ENCODE data around the gene KMT2B. TPM values are rescaled to one million over a fixed set of nuclear protein-coding genes. Genes with fewer than 3 reads are reported as not detected.
A peak's percentile ranks its signal among the peaks of the same experiment; 100 is the strongest.

The KMT2B gene
- total RNA-seq, 1 experiment from 2014 or later, result 65.3 TPM

DNA sequence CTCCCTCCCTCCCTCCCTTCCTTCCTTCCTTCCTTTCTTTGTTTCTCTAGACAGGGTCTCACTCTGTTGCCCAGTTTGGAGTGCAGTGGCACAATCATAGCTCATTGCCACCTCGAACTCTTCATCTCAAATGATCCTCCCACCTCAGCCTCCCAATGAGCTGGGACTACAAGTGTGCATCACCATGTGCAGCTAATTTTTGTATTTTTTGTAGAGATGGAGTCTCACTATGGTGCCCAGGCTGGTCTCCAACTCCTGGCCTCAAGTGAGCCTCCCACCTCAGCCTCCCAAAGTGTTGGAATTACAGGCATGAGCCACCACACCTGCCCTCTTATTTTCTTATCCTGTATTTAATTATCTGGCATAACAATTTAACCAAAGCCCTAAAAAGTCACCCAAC is 47.1 kb upstream of the KMT2B start:
- intact Hi-C loops (cut with micrococcal nuclease; ENCODE audit: unreplicated experiment), result no loop called here
- H3K36me3 Mint-ChIP-seq (ENCODE audit: insufficient read depth, unreplicated experiment), result peaks cover 4% of the 10 kb centered on the region
- no peak overlapping the region for H3K4me3 Mint-ChIP-seq (ENCODE audit: low read depth, unreplicated experiment)
- H3K9me3 Mint-ChIP-seq (ENCODE audit: low read depth, unreplicated experiment), result no peaks in the 10 kb centered on the region
- peaks cover 19% of the 10 kb centered on the region for H3K4me1 Mint-ChIP-seq (ENCODE audit: low read depth, unreplicated experiment)
- no peak overlapping the region for H3K27ac Mint-ChIP-seq (ENCODE audit: unreplicated experiment)
- BruUV-seq (replicated peaks), result no TSS peak
- peaks cover 81% of the 10 kb centered on the region for H3K27me3 Mint-ChIP-seq (ENCODE audit: unreplicated experiment)
- TF ChIP-seq, protein P1, sequence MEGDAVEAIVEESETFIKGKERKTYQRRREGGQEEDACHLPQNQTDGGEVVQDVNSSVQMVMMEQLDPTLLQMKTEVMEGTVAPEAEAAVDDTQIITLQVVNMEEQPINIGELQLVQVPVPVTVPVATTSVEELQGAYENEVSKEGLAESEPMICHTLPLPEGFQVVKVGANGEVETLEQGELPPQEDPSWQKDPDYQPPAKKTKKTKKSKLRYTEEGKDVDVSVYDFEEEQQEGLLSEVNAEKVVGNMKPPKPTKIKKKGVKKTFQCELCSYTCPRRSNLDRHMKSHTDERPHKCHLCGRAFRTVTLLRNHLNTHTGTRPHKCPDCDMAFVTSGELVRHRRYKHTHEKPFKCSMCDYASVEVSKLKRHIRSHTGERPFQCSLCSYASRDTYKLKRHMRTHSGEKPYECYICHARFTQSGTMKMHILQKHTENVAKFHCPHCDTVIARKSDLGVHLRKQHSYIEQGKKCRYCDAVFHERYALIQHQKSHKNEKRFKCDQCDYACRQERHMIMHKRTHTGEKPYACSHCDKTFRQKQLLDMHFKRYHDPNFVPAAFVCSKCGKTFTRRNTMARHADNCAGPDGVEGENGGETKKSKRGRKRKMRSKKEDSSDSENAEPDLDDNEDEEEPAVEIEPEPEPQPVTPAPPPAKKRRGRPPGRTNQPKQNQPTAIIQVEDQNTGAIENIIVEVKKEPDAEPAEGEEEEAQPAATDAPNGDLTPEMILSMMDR (IDR thresholded peaks at IDR 0.05; ENCODE audit: unreplicated experiment), result no peak
- CTCF ChIA-PET, result interaction anchor here (0.6 kb wide), 1 partner anchor 24 kb away, joined by 7 read pairs; no protein-coding TSS in a partner anchor
- DNase-seq, result no peak

DNA sequence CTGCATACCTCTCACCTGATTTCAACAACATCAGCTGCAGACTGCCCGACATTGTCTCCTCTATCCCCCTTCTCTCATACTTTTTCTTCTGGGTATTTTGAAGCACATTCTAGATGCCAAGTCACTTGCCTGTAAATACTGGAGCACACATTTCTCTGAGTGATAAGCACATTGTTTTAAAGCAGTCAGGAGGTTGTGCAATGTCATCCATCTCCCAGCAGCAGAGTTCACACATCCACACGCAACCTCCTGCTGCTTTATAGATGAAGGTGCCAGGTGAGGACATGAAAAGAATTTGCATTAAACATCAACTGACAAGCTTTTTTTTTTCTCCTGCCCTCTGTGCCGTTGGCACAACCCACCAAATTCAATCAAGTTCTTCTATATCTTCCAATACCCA is 46.0 kb upstream of the KMT2B start:
- TF ChIP-seq, protein P1 (IDR thresholded peaks at IDR 0.05; ENCODE audit: unreplicated experiment), result no peak
- BruUV-seq (replicated peaks), result no TSS peak
- H3K36me3 Mint-ChIP-seq (ENCODE audit: insufficient read depth, unreplicated experiment), result no peaks in the 10 kb centered on the region
- H3K9me3 Mint-ChIP-seq (ENCODE audit: low read depth, unreplicated experiment), result no peaks in the 10 kb centered on the region
- peaks cover 80% of the 10 kb centered on the region for H3K27me3 Mint-ChIP-seq (ENCODE audit: unreplicated experiment)
- DNase-seq, result no peak
- H3K4me3 Mint-ChIP-seq (ENCODE audit: low read depth, unreplicated experiment), result no peak overlapping the region
- CTCF ChIA-PET, result interaction anchor here (0.9 kb wide), 1 partner anchor 59 kb away, joined by 3 read pairs; the partner anchor contains the start of gene HAUS5
- H3K27ac Mint-ChIP-seq (ENCODE audit: unreplicated experiment), result no peak overlapping the region
- intact Hi-C loops (cut with micrococcal nuclease; ENCODE audit: unreplicated experiment), result no loop called here
- H3K4me1 Mint-ChIP-seq (ENCODE audit: low read depth, unreplicated experiment), result peaks cover 19% of the 10 kb centered on the region

DNA sequence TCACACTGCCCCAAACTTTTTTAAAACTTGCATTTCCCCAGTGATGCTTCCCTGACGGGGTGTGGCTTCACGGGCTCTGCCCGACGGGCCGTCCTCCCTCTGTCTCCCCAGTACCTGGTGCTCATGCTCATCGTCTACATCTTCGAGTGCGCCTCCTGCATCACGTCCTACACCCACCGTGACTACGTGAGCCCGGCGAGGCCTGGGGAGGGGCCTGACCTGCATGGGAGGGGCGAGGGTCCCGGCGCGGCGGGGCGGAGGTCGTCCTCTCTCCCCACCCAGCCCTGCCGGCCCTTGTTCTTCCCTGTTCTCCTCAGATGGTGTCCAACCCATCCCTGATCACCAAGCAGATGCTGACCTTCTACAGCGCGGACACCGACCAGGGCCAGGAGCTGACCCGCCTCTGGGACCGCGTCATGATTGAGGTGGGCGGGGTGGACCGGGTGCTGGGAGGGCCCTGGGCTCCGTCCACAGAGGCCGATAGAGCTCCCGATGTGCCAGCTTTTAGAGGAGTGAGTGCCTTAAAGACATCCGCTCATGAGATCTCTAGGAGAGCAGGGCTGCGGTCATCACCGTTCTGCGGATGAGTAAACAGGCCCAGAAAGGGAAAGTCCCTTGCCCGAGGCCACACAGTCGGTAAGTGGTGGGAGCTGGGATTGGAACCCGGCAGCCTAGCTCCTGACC is 44.5 kb upstream of the KMT2B start:
- Mint-ChIP-seq H3K27ac (ENCODE audit: unreplicated experiment) (no peak overlapping the region), H3K36me3 (ENCODE audit: insufficient read depth, unreplicated experiment) (no peaks in the 10 kb centered on the region), H3K4me1 (ENCODE audit: low read depth, unreplicated experiment) (peaks cover 19% of the 10 kb centered on the region), H3K27me3 (ENCODE audit: unreplicated experiment) (peaks cover 69% of the 10 kb centered on the region), H3K4me3 (ENCODE audit: low read depth, unreplicated experiment) (peak overlapping the region; percentile 77), H3K9me3 (ENCODE audit: low read depth, unreplicated experiment) (no peaks in the 10 kb centered on the region)
- peak; percentile 74 for DNase-seq
- intact Hi-C loops (cut with micrococcal nuclease; ENCODE audit: unreplicated experiment), result no loop called here
- BruUV-seq (replicated peaks), result no TSS peak
- CTCF ChIA-PET, result interaction anchor here (0.8 to 1.1 kb wide), 2 partner anchors 29 to 163 kb away, joined by 3 to 4 read pairs; no protein-coding TSS in a partner anchor
- TF ChIP-seq, protein P1 (IDR thresholded peaks at IDR 0.05; ENCODE audit: unreplicated experiment), result no peak

DNA sequence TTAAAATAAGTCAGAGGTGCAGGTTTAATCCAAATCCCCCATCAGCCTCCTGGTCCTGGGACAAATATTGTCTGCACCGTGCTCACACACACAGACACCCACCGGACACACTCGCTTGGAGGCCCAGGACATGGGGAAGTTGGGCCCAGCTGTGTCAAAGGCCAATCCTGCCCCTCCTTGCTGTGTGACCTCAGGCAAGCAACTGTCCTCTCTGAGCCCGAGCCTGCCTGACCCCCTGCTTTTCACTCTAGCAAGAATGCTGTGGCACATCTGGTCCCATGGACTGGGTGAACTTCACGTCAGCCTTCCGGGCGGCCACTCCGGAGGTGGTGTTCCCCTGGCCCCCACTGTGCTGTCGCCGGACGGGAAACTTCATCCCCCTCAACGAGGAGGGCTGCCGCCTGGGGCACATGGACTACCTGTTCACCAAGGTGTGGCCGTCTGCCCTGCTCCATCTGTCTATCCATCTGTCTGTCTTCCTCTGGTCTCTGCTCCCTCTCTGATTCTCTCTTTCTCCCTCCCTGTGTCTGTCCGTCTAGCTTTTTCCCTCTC is 42.1 kb upstream of the KMT2B start:
- peaks cover 9% of the 10 kb centered on the region for H3K4me1 Mint-ChIP-seq (ENCODE audit: low read depth, unreplicated experiment)
- TF ChIP-seq, protein P1 (IDR thresholded peaks at IDR 0.05; ENCODE audit: unreplicated experiment), result no peak

More for the DNA sequence above, 42.1 kb upstream of the KMT2B start:
- no peaks in the 10 kb centered on the region for H3K36me3 Mint-ChIP-seq (ENCODE audit: insufficient read depth, unreplicated experiment)
- intact Hi-C loops (cut with micrococcal nuclease; ENCODE audit: unreplicated experiment), result no loop called here
- no peak for DNase-seq
- no peaks in the 10 kb centered on the region for H3K9me3 Mint-ChIP-seq (ENCODE audit: low read depth, unreplicated experiment)
- CTCF ChIA-PET, result no interaction called here
- no peak overlapping the region for H3K27ac Mint-ChIP-seq (ENCODE audit: unreplicated experiment)
- no TSS peak for BruUV-seq (replicated peaks)
- no peak overlapping the region for H3K4me3 Mint-ChIP-seq (ENCODE audit: low read depth, unreplicated experiment)
- peaks cover 45% of the 10 kb centered on the region for H3K27me3 Mint-ChIP-seq (ENCODE audit: unreplicated experiment)
